ENCODE measurements around the gene KLF2.

The KLF2 gene

DNA sequence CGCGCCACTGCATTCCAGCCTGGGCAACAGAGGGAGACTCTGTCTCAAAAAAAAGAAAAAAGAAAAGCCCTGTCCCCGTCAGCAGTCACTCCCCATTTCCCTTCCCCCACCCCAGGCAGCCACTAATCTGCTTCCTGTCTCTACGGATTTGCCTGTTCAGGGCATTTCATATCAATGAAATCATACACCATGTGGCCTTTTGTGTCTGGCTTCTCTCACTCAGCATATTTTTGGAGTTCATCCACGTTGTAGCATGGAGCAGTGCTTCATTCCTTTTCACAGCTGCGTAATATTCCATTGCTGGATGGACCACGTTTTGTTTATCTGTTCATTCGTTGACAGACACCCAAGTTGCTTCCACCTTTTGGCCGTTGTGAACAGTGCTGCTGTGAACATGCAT lies 36.1 kb upstream of the KLF2 start:
- TF ChIP-seq, protein P1, sequence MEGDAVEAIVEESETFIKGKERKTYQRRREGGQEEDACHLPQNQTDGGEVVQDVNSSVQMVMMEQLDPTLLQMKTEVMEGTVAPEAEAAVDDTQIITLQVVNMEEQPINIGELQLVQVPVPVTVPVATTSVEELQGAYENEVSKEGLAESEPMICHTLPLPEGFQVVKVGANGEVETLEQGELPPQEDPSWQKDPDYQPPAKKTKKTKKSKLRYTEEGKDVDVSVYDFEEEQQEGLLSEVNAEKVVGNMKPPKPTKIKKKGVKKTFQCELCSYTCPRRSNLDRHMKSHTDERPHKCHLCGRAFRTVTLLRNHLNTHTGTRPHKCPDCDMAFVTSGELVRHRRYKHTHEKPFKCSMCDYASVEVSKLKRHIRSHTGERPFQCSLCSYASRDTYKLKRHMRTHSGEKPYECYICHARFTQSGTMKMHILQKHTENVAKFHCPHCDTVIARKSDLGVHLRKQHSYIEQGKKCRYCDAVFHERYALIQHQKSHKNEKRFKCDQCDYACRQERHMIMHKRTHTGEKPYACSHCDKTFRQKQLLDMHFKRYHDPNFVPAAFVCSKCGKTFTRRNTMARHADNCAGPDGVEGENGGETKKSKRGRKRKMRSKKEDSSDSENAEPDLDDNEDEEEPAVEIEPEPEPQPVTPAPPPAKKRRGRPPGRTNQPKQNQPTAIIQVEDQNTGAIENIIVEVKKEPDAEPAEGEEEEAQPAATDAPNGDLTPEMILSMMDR (conservative IDR thresholded peaks at IDR 0.05), result no peak
- no peak overlapping the region for H3K27ac ChIP-seq

DNA sequence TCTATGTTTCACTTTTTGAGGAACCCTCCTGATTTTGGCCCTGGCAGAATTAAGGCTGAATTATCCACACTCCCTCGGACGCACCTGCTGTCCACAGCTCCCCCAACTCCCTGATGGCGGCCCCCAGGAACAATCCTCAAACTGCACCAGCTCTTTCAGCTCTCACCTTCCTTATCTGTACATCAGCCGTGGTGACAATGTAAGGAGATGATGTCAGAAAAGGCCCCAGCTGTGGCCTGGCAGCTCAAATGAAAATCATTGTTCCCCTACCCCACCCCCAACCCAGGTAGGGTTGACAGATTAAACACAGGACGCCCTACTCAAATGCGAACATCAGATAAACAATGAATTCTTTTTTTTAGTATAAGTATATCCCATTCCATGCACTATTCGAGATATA lies 35.0 kb upstream of the KLF2 start:
- TF ChIP-seq, protein P1 (conservative IDR thresholded peaks at IDR 0.05), result no peak
- H3K27ac ChIP-seq, result no peak overlapping the region

DNA sequence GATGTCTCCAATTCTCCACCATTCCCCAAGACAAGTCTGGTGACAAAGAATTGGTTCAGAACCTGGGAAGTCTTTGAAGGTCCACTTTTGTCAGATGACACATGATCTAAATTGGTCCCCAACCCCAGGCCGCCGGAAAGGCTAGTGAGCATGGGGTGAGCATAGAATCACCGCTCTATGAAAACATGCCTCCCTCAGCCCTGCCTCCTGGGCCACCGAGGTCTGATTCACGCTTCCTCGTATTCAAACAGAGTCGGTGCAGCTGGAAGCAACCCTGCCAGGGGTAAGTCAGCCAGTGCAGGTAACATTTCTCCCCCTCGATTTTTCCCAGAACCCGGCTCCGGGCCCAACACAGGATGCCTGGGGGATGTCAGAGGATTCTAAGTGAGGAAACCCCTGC lies 33.9 kb upstream of the KLF2 start:
- H3K27ac ChIP-seq, result no peak overlapping the region
- TF ChIP-seq, protein P1 (conservative IDR thresholded peaks at IDR 0.05), result no peak

DNA sequence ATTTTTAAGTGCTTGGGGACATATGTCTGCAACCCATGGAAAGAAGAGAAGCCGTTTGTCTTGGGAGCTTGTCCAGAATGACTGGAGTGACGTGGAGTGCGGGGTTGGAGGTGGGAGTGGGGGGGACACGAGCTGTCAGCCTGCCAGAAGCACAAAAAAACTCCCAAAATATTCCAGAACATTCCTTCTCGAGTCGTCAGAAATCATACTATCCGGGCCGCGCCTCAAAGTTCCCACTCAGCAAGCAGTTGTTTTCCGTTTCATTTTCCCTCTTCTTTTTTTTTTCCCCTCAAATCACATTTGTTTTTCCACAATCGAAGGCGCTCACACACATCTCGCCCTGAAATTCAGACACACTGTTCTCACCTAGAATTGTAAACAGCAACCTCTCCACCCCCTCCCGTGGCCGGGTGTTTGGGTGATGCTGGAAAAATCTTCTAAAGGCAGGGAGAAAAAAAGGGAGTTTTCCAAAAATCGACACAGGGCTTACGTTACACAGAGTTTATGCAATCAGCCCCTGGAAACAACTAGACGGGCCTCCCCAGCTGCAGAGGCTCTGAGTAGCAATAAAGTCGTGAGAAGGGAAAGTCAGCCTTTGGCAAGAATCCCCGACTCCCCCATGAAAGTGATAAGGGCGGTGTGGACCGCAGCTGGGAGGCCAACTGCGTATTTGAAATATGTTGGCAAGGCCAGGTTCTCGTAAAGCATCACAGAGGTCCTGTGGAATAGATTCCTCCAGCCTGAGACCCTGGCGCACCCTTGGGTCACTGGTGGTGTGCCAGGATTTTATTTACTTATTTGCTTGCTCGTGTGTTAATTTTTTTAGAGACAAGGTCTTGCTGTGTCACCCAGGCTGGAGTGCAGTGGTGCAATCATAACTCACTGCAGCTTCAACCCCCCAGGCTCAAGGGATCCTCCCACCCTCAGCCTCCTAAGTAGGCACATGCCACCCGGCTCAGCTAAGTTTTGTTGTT lies 31.2 kb upstream of the KLF2 start:
- TF ChIP-seq, protein P1 (conservative IDR thresholded peaks at IDR 0.05), result no peak
- peak overlapping the region; percentile 6 for H3K27ac ChIP-seq

DNA sequence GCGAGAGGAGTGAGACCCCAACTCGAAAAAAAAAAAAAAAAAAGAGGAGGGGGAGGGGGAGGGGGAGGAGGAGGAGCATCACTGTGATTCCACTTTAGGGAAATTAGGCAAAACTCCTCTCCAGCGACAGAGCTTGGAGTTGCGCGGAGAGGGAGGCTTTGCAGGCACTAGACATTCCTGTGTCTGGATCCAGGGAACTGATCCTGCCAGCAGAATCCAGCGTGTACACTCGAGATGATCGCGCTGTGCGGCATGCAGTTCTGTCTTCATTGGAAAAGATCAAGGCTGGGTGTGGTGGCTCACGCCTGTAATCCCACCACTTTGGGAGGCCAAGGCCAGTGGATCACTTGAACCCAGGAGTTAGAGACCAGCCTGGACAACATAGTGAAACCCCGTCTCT lies 29.6 kb upstream of the KLF2 start:
- TF ChIP-seq, protein P1 (conservative IDR thresholded peaks at IDR 0.05), result no peak
- H3K27ac ChIP-seq, result no peak overlapping the region

DNA sequence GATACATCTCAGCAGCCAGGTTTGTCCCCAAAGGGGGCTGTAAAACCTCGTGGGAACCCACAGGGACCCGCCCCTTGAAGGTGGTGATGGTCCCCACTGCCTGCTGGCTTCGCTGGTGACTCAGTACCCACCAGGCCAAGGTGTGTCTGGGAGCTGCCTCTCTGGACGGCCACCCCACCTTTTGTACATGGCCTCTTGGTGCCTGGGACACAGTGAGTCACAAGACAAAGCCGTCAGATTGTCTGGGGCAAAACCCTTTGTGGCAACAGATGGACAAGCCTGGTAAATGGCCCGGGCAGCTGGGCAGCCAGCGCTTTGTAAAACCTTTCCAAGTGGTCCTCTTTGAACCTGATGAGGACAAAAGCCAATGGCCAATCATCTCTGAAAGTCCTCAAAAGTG lies 27.9 kb upstream of the KLF2 start:
- TF ChIP-seq, protein P1 (conservative IDR thresholded peaks at IDR 0.05), result no peak
- H3K27ac ChIP-seq, result no peak overlapping the region

DNA sequence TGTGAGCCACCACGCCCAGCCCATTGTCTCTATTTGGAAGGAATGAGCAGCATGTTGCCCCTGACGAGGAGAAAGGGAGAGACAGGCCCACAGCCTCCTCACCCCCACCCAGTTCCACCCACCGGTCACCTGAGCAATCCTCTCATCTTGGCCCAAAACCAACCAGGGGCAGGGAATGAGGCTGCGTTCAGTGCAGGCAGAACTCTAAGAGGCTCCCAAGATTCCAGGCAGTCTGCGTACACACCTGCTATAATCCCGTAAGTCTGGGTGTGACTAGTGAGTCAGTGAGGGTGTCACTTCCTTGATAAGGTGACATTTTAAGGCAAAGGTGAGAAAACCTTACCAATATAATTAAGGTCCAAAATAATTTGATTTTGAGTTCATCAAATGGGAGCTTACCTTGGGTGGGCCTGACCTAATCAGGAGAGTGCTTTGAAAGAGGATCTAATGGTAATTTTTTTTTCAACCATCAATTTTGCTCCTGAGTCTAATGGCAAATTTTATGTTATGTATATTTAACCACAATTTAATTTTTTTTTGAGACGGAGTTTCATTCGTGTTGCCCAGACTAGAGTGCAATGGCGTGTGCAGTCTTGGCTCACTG lies 26.9 kb upstream of the KLF2 start:
- no peak overlapping the region for H3K27ac ChIP-seq
- TF ChIP-seq, protein P1 (conservative IDR thresholded peaks at IDR 0.05), result no peak

All from VCaP (cell line).